DMS79 (cell line): Measurements from ENCODE around the gene TMEM179B.

Source experiments
- DNase-seq: peaks from one replicate; lab custom pipeline; 2025; lab: John Stamatoyannopoulos, UW

TMEM179B gene

GRCh38 chr11:62832336-62833234 is 45.4 kb downstream of the TMEM179B start, which contains the start of gene TEX54:
Gene TEX54 (minus strand): TSS chr11:62832841.
- peak; percentile 17 for DNase-seq

- no peak for DNase-seq
Measured at GRCh38 chr11:62835336-62835735, 48.1 kb downstream of the TMEM179B start.

GRCh38 chr11:62839050-62839945 is 52.1 kb downstream of the TMEM179B start, which contains the start of gene WDR74:
Gene WDR74 (minus strand): TSS chr11:62839590. CDS start chr11:62839570, 20 bp downstream.
- peak; percentile 87 for DNase-seq
